Measurements from ENCODE around the gene NDUFS6.
"Not testable (repeated sequence)": the region's sequence is repeated elsewhere in the genome, so short reads cannot be mapped to it uniquely, and the experiment has no call there.

NDUFS6 gene

DNA sequence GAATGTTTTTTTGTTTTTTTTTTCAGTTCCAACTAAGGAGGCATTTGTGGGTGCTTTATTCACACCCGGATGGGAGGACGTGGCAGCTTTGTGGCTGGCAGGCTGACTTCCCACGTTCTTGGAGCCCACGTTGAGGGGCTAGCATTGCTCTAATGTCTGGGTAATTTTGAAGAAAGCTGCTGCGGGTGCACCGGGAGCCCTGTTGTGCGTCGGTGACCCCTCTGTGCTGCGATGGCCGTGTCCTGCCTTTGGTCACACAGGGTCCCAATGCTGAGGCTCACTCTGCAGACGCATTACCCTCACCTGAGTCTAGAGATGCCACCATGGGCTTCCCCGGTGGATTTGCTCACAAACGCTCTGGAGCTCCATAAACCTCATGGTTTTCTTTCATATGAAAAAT is 34.2 kb downstream of the NDUFS6 start:
- DNase-seq = no peak

GRCh38 chr5:1836176-1836890 is 35.1 kb downstream of the NDUFS6 start:
- no peak for DNase-seq

- no peak for DNase-seq
Observed at GRCh38 chr5:1836891-1837880, 36.0 kb downstream of the NDUFS6 start.

DNA sequence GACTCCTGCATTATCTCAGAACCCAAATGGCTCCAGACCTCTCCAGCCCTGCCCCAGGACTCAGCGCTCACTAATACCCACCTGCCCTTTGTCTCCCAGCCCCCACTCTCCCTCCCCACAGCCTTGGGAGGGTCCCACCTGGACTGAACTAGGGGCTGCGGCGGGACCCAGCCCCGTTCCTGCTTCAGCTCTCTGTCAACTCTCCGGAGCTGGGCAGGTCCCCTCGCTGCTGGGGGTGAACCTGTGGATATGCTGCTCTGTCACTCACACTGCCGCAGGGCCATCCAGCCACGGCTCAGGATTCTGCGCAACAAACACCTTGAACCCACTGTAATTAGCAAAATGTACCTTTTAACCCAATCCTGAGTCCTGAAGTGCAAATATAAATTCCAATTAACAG is 36.8 kb downstream of the NDUFS6 start:
- DNase-seq = no peak

GRCh38 chr5:1840071-1840547 is 38.9 kb downstream of the NDUFS6 start:
- DNase-seq = no peak

GRCh38 chr5:1840741-1841521 is 39.7 kb downstream of the NDUFS6 start:
- DNase-seq = no peak

DNA sequence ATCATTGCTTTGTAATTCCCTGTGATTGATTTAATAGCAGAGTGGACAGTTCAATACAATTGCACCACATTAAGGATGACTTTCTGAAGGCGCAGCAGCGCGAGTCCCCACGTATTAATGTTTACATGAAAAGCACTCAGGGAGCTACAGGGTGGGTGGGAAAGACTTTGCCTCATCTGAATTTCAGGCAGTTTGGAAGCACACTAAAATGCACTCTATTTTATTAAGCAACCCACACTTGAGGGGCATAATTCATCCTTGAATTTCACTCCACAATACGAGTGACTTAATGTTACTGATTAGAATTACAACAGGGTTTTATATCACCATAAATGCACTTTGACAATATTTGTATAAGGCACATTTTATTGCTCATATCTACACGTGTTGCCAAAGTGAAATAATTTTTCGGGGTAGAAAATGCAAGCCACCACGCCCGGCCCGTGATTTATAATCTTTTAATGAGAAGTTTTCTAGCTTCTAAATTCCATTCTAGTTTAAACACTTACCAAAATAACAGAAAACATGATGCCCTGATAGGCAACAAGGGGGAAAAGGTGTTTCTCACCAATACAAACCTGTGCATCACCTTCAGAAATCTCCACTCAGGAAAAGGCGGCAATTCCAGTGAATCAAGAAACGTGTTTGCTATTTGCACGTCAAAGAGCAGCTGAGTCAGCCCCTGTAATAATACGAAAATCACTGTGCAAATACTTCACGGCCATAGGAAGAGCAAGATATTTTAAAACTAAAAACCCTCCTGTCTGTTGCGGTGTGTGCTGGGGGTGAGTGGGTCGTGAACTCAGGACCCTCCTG is 41.0 kb downstream of the NDUFS6 start:
- no peak for DNase-seq

GRCh38 chr5:1843761-1844160 is 42.6 kb downstream of the NDUFS6 start:
- not testable (repeated sequence) for DNase-seq

GRCh38 chr5:1844708-1845436 is 43.7 kb downstream of the NDUFS6 start:
- no peak for DNase-seq

- DNase-seq = no peak
Observed at GRCh38 chr5:1845696-1846095, 44.5 kb downstream of the NDUFS6 start.

DNA sequence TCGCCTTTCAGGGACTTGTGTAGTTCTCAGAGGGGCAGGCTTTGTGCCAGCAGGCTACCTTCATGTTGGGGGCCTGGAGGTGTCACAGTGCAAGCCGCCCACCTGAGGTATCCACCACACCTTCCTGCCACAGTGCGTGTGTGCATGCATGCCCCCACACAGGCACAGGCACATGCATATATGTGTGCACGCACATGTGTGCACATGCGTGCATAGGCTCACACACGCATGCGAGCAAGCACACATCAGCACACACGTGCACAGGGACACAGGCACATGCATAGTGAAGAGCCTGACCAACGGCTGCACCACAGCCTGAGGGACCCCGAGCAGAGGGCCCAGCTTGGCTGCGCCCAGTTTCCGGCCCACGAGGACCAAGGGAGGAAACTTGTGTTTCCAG is 45.4 kb downstream of the NDUFS6 start:
- DNase-seq = no peak

GRCh38 chr5:1847056-1847455 is 45.8 kb downstream of the NDUFS6 start:
- no peak for DNase-seq

- no peak for DNase-seq
Observed at GRCh38 chr5:1847611-1848010, 46.4 kb downstream of the NDUFS6 start.

DNA sequence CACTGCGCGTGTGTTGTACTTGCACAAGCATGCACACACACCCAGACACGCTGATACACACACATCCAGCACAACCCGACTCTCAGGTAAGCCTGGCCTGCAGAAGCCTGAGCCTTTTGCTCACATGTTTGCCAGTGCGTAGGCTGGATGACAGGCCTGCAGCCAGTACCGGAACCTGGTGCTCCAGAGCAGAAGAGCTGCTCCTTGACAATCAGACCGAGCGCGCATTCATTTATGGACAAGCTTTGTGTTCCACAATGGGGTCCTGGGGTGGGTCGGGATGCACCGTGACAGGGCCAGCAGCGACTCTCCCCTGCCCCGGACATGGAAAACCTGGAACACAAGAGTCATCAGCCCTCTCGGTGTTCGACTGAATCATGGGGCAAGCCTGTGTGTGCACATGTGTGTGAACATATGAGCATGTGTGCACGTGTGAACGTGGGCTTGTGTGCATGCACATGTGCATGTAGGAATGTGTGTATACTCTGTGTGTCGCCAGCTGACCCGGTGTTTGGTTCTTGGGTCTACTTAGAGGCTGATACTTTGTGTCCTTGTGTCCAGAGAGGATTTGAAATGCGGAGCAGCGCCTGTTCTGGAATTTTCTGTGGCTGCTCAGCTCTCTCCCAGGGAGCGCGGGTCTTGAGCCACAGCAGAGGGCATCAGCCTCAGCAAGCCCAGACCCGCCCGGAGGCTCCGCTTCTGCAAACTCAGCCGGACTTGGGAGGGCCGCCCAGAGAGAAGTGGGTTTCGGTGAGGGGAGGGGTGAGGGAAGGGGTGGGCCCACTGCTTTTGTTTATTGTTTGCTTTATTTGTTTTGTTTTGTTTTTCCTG is 49.3 kb downstream of the NDUFS6 start:
- no peak for DNase-seq

DNA sequence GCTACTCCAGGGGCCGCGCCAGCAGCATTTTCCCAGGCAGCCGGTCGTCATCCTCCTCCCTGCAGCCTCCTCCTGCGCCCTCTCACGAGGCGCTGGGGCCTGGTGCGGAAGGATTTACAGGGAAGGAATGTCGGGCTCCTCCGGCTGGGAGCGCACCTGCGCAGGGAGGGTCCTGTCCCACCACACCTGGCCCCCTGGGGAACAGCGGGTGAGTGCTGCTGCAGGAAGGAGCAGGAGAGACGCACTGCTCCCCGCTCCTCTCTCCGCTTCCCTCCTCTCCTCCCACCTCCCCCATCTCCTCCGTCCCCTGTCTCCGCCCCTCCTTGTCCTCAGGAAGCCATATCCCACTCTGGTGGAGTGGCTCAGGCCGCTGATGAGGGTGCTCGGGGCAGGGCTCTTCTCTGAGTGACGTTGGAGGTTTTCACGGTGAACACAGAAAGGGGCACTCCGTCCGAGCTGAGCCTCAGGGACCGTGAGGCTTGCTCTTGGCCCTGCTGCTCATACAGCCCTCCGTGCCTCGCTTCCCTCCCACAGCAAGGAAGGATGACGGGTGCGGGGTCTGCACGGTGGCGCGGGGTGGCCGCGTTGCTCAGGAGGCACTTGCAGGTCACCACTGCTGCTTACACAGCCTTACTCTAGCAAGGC is 50.2 kb downstream of the NDUFS6 start:
- no peak for DNase-seq

DNA sequence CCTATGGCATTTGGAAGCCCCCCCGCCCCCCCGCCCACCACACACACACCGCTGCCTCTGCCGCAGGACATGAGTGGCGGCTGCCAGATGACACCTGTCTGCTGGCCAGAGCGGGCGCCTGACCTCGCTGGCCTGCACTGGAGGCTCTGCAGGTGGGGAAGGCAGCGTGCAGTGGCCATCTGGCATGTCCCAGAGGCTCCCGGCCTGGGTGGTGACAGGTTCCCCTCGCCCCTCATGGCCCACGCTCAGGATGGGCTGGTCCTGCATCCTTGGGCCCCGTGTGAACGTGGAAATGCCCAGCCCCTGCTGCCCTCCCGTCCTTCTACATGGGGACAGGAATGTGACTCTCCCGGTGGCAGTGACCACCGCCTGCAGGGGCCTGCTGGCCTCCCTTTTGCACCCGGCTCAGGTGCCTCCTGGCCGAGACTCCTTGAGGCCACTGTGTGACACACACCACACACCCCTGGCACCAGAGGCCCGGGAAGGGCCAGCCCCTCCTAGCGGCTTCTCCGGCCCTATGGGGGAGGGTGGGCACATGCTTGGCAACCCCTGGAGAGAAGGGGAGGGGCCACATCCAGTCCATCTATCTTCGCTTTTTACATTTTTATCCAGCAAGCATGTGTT is 51.2 kb downstream of the NDUFS6 start:
- DNase-seq = no peak

DNA sequence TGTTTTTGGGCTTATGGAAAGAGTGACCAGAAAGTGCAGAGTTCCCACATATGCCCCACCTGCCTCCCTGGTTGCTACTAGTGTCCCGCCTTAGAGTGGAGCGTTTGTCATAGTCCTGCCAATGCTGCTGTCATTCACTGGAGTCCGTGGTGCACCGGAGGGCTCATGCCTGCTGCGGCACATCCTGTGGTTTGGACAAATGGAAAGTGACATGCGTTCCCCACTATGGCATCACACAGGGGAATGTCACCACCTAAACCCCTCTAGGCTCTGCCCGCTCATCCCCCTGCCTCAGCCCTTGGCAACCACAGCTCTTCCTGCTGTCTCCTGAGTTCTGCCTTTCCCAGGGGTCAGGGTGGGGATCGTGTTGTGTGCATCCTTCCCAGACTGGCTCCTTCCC is 52.3 kb downstream of the NDUFS6 start:
- DNase-seq = no peak

DNA sequence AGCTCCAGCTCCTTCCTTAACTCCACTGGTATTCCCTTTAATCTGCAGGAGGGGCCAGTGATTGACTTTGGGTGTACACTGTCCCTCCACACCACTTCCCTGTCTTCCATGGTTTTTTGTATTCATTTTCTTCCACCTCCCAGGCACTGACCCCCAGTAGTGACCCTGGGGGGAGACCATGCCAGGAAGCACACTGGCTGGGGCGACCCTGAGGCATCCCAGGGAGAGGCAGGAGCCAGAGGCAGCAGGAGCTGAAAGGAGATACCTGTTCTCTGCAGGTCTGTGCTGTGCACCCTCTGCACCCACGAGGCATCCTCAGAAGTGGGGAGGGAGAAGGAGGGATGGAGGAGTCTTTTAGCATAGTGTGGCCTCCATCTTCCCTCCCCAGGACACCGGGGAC is 53.9 kb downstream of the NDUFS6 start:
- no peak for DNase-seq

- DNase-seq = no peak
Observed at GRCh38 chr5:1855596-1855995, 54.4 kb downstream of the NDUFS6 start.
